HG03060 (cell line): ENCODE results near the gene ZBTB17.
"Not testable (repeated sequence)": the region's sequence is repeated elsewhere in the genome, so short reads cannot be mapped to it uniquely, and the experiment has no call there.

Experiments used
- ATAC-seq: cut with Tn5 transposase; IDR thresholded peaks from one replicate; pipeline ENCODE4 v1.9.1; 2021; ENCODE audit warnings: low read depth, moderate number of reproducible peaks; ENCODE audit not compliant: unreplicated experiment

The ZBTB17 gene

DNA sequence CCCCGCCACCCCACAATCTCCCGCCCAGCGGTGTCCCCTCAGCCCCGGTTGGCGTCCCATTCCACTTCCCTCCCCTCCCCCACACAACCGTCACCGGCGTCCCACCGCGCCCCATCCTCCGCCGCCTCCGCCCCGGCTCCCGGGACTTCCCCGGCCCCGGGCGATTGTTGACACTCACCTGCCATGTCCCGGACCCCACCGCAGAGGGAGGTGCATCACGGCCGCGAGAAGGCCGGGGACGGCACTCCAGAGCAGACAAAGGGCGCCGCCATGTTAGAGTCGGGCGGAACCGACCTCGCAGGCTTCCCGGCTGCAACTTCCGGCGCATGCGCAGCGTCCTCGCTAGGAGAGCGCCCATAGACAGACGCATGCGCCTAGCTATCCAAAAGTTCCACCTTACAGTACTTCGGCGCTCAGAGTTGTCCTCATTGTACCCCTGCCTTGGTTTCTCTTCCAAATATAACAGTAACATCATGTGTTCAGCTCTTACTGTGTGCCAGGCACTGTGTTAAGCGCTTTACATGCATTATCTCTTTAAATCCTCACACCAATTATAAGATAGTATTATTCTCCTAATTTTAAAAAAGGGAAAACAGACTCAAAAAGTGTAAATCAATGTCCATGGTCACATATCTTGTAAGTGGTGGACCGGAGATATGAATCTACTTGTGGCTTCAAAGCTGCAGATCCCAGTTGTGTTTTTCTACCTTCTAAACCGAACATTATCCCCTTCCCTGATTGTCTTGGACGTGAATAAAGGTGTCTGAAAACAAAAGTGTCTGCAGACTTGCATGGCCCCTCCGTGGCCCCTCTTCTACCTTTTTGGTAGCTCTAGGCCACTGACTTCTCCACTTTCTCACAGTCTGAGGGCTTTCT, at the start of gene ZBTB17:
Gene ZBTB17, minus strand, starts transcription at position 297 of the 876 bp plus-strand sequence. CDS start 27,606 bp downstream, outside the sequence.
- ATAC-seq = peak; percentile 82

- no peak for ATAC-seq
Observed at GRCh38 chr1:16023050-16023653, 47.3 kb upstream of the ZBTB17 start.

DNA sequence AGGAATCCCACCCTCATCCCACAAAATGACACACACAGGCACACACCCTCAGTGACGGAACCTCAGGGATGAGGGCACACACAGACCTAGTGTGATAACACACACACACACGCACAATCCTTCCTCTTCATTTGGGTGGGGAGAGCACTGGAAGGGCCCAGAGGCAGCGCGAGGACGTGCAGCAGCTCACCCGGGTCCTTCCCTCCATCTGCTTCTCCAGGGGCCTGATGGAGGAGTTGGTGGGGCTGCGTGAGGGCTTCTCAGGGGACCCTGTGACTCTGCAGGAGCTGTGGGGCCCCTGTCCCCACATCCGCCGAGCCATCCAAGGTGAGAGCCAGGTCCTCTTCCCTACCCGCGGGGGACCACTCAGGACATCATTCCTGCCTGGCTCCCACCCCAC, 46.5 kb upstream of the ZBTB17 start:
- ATAC-seq = no peak

- ATAC-seq = no peak
Observed at GRCh38 chr1:16021681-16022080, 45.8 kb upstream of the ZBTB17 start, which contains the start of gene CLCNKA. Gene CLCNKA, plus strand, starts transcription at chr1:16022036. Its CDS starts 584 bp downstream, at chr1:16022620.

- ATAC-seq = not testable (repeated sequence)
Observed at GRCh38 chr1:16020878-16021277, 45.0 kb upstream of the ZBTB17 start.

DNA sequence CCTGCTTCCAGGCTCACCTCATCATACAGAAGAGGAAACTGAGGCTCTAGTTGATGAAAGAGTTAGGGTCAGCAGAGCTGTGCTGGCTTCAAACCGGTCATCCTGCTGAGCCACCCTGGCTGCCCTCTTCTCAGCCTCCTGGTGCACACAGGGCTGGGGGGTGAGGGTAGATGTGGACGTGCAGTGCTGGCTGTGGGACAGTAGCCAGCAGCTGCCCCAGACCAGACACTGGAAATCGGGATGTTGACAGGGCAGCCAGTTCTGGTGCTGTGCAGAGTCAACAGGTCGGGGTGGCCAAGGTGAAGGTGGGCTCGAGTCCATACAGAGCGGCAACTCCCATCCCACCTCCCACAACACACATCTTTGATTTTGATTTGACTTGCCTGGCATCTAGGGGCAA, 44.4 kb upstream of the ZBTB17 start:
- ATAC-seq = no peak

GRCh38 chr1:16019644-16020277, 43.9 kb upstream of the ZBTB17 start:
- no peak for ATAC-seq

- ATAC-seq = no peak
Observed at GRCh38 chr1:16018749-16019643, 43.1 kb upstream of the ZBTB17 start.

- no peak for ATAC-seq
Observed at GRCh38 chr1:16018308-16018707, 42.4 kb upstream of the ZBTB17 start.

DNA sequence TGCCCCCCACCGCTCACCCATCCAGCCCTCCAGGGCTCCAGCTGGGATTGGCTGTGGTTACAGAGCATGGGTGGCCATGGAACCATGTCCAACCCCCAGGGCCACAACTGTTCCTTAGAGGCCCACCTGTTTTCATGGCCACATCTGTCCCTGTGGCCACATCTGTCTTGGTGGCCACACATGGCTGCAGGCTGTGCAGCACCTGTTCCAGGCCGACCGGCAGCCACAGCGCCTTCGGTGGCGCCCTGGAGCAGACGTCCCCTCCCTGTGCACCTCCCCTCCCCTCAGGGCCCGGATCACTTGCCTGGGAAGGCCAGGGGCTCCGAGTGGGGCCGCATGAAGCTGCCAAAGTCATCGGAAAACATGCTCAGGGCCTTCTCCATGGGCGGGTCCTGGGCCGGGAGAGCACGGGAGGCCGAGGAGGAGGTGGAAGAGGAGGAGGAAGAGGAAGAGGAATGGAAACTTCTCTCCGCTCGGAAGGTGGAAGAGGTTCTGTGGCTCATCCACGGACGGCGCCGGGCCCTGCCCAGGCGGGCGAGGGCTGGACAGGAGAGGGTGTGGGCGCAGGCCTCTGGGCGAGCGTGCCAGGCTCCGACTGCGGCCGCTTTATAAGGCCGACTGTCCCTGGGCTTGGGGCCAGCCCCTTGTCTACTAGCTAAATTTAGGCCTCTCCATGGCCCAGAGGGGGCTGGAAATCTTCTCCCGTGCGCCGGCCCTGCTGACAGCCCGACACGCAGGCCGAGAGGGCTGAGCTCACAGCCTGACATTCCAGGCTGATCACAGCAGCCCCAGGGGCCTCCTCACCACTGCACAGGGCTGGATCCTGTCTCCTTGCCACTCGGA, 41.8 kb upstream of the ZBTB17 start, which contains the start of gene HSPB7:
Gene HSPB7, minus strand, starts transcription at position 583 of the 843 bp plus-strand sequence. Its CDS starts 80 bp downstream, at position 503.
- no peak for ATAC-seq

DNA sequence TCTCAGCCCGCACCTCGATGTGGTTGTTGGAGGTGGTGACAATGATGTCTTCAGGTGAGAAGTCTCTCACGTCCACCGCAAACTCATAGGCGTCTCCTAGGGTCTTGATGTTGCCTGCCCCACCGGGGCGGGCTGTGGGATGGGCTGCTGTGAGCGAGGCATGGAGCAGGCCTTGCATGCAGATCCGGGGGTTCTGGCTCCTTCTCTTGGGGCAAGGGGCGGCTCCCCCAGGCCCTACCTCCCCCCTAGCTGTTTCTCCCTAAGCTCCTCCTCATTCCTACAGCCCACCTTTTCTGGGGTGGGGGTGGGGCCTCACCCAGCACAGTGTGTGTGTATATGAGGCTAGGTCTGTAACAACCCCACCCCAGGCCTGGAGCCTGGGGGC, 41.2 kb upstream of the ZBTB17 start:
- no peak for ATAC-seq

- no peak for ATAC-seq
Observed at GRCh38 chr1:16015960-16016901, 40.3 kb upstream of the ZBTB17 start.

DNA sequence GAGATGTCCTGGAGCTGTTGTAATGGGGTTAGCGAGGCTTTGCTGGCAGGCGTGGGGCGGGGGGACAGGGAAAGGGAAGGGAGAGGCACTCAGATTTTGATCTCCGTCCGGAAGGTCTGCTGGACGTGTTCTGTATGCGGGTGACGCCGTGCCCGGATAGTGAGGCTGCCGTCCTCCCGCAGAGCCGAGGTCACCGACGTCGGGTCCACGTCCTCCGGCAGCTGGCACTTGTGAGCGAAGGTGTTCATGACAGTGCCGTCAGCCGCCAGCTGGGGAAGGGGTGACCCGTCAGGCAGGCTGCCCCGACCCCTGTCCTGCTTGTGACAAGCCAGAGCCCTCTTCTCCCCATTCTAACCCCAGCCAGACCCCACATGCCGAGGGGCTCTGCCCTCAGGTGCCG, 39.6 kb upstream of the ZBTB17 start:
- ATAC-seq = no peak

DNA sequence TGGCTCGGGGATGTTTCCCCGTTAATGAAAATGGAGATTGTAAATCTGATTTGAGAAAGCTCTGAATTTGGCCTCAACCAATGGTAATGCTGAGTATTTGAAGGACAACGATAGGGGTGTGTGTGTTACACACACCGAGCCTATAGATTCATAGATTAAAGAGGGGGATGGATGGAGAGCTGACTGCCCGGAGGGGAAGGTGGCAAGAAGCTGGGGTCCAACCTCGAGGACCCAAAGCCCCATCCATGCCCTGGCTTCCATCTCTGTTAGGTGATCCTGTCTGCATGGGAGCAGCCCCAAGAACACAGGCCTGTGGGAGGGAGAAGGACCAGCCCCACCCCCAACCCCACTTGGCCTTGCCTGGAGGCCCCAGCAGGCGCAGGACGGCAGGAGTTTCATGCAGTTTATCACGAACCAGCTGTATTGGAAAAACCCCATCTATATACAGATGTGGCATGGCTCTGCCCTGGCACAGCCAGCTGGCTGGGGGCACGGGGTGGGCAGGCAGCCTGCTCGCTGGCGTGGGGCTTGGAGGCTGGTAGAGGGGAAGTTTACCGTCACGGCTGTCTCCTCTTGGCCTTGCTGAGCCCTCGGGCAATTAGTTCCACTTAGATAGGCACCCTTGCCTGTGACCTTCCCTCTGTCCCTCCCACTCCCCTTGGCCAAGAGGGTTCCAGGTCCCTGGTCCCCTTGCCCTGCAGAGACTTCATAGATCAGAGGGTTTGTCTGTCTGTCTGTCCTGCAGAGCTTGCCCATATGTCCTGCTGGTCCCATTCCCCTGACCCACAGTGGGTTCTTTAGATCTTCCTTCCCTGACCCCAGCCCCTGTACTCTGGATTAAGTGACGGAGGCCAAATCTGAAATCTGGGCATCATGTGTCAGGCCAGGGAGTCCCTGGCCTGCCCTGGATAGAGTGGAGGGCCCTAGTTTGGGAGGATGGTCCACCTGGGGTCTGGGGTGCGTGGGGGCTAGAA, 38.9 kb upstream of the ZBTB17 start:
- ATAC-seq = no peak

GRCh38 chr1:16013908-16014258, 38.0 kb upstream of the ZBTB17 start:
- no peak for ATAC-seq

- no peak for ATAC-seq
Observed at GRCh38 chr1:16013220-16013907, 37.5 kb upstream of the ZBTB17 start.
